GM12878 (cell line): Measurements from ENCODE around the gene NEURL3. TPM values are rescaled to one million over a fixed set of nuclear protein-coding genes. Genes with fewer than 3 reads are reported as not detected.

ENCODE experiments used
- ASH2L ChIP-seq: fragments of 300-600, 200-600 bp; sonication (generic); IDR thresholded peaks from 2 replicates; pipeline ENCODE4 v1.6.1; 2017; ENCODE audit warnings: low read depth, mild to moderate bottlenecking, borderline replicate concordance
- HDAC2 ChIP-seq: fragments of 200-600 bp; sonication (generic); IDR thresholded peaks from 2 replicates; pipeline ENCODE4 v1.6.1; 2017
- HDGF ChIP-seq: fragments of 450-650 bp; IDR thresholded peaks from 2 replicates; pipeline ENCODE4 v1.6.1; 2016; ENCODE audit warnings: antibody characterized with exemption
- JUNB ChIP-seq: IDR thresholded peaks from 2 replicates; pipeline ENCODE4 v1.6.1; 2016; ENCODE audit warnings: antibody characterized with exemption, mild to moderate bottlenecking
- MEF2B ChIP-seq: fragments of 450-650 bp; IDR thresholded peaks from 2 replicates; pipeline ENCODE4 v1.6.1; 2018; ENCODE audit warnings: mild to moderate bottlenecking, moderate library complexity; ENCODE audit not compliant: partially characterized antibody, poor library complexity, severe bottlenecking
- MXI1 ChIP-seq: fragments of 150-350 bp; IDR thresholded peaks from 2 replicates; pipeline ENCODE4 v1.6.1; 2011; ENCODE audit warnings: low read depth, mild to moderate bottlenecking, inconsistent platforms, low read length, improper control_type of control experiment
- NFXL1 ChIP-seq: fragments of 450-650 bp; IDR thresholded peaks from 2 replicates; pipeline ENCODE4 v1.6.1; 2017; ENCODE audit warnings: antibody characterized with exemption, mild to moderate bottlenecking, borderline replicate concordance
- NR2C1 ChIP-seq: fragments of 450-650 bp; IDR thresholded peaks from 2 replicates; pipeline ENCODE4 v1.6.1; 2017; ENCODE audit warnings: antibody characterized with exemption, mild to moderate bottlenecking, moderate library complexity
- NR2F1 ChIP-seq: fragments of 450-650 bp; conservative IDR thresholded peaks from 2 replicates; pipeline ENCODE4 v1.6.1; 2017; ENCODE audit warnings: mild to moderate bottlenecking
- STAT1 ChIP-seq: fragments of 450-650 bp; conservative IDR thresholded peaks from 2 replicates; pipeline ENCODE4 v1.6.1; 2014; ENCODE audit warnings: antibody characterized with exemption, mild to moderate bottlenecking
- SUZ12 ChIP-seq: fragments of 200-600 bp; sonication (generic); IDR thresholded peaks from one replicate; pipeline ENCODE4 v1.6.1; 2018; ENCODE audit warnings: antibody characterized with exemption, mild to moderate bottlenecking; ENCODE audit not compliant: unreplicated experiment
- ZBED1 ChIP-seq: IDR thresholded peaks from 2 replicates; pipeline ENCODE4 v1.6.1; 2016; ENCODE audit warnings: borderline replicate concordance
- ZNF217 ChIP-seq: fragments of 450-650 bp; IDR thresholded peaks from 2 replicates; pipeline ENCODE4 v1.6.1; 2017; ENCODE audit warnings: antibody characterized with exemption, mild to moderate bottlenecking
- ZNF384 ChIP-seq: IDR thresholded peaks from 2 replicates; pipeline ENCODE4 v1.6.1; 2012; ENCODE audit warnings: low read depth, mild to moderate bottlenecking, low read length, improper control_type of control experiment, borderline replicate concordance
- polyA plus RNA-seq, 11 experiments: library from polyadenylated mRNA; depleted of rRNA in 4 of 11; unstranded in 6 of 11; stranded (reverse) in 5 of 11; fragments of >200 nt; fragmentation: Nextera tagmentation in 4 of 11; fragmentation: Illumina TruSeq in 1 of 11; extraction: Ambion mirVana in 4 of 11; extraction: Trizol in 1 of 11; gene quantifications; 1 replicate in 1 of 11; 2 replicates in 10 of 11; pipeline versions ENCODE4 v1.2.1 to v1.2.3, GENCODE V29; 2011 to 2016; ENCODE audit warnings: inconsistent platforms in 2 of 11, missing spikeins in 2 of 11, low read depth in 1 of 11
- total RNA-seq, 4 experiments: library from RNA; depleted of rRNA in 3 of 4; stranded (reverse); fragments of >200 nt in 3 of 4; fragmentation: Illumina TruSeq in 1 of 4; extraction: Trizol in 1 of 4; gene quantifications; 2 replicates each; pipeline versions ENCODE4 v1.2.1 to v1.2.3, GENCODE V29; 2013 to 2021
- TF ChIP-seq, protein P1 (sequence below): fragments of 450-650 bp; IDR thresholded peaks from 2 replicates; pipeline ENCODE4 v1.6.1; 2017; ENCODE audit warnings: mild to moderate bottlenecking, moderate library complexity
- TF ChIP-seq, protein P2 (sequence below): fragments of 450-650 bp; IDR thresholded peaks from 2 replicates; pipeline ENCODE4 v1.6.1; 2017; ENCODE audit warnings: mild to moderate bottlenecking, moderate library complexity
- TF ChIP-seq, protein P3 (sequence below): fragments of 450-650 bp; formaldehyde crosslinking; IDR thresholded peaks from 2 replicates; pipeline ENCODE4 v1.4.0; 2022; ENCODE audit warnings: mild to moderate bottlenecking, moderate library complexity
- TF ChIP-seq, protein P4 (sequence below): IDR thresholded peaks from 2 replicates; pipeline ENCODE4 v1.6.1; 2012; ENCODE audit warnings: low read depth, low read length, improper control_type of control experiment

NEURL3 gene
- total and polyA plus RNA-seq, 10 of the 15 experiments (the other 5 are each of a cell fraction or from before 2014, with no cell fraction given) = 0.03 to 6.3 (median 0.47) TPM

DNA sequence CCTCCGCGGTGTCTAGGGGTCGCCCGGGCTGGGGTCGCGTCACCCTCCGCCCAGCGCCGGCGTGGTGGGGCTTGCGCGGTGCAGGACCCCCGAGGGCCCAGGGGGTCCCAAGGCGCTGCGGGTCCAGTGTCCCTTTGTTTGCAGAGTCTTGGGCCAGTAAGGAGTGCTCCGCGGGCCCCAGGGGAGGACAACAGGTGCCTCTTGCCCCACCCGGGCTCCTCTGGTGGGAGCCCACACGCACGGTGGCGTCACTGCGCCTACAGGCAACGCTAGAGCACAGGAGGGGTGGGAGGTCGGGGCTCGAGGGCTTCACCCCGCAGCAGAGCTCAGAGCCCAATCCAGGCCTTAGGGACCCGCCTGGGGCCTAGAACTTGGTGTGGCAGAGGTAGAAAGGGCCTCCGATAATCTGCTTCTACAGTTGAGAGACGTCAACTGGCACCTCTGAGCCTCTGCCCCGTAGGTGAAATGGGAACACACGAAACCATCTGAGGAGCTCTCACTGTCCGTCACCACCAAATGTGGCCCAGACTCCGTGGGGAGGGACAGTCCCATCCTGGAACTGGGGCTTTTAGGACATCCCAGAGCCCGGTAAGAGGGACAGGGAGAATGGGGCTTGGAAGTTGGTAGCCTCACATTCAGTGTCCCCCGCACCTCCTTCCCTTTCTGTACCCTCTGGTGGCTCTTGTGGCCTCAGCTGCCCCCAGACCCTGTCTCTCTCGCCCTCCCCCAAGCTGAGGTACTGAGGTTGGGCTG, 32.8 kb upstream of the NEURL3 start (continued):
- TF ChIP-seq, protein P1, sequence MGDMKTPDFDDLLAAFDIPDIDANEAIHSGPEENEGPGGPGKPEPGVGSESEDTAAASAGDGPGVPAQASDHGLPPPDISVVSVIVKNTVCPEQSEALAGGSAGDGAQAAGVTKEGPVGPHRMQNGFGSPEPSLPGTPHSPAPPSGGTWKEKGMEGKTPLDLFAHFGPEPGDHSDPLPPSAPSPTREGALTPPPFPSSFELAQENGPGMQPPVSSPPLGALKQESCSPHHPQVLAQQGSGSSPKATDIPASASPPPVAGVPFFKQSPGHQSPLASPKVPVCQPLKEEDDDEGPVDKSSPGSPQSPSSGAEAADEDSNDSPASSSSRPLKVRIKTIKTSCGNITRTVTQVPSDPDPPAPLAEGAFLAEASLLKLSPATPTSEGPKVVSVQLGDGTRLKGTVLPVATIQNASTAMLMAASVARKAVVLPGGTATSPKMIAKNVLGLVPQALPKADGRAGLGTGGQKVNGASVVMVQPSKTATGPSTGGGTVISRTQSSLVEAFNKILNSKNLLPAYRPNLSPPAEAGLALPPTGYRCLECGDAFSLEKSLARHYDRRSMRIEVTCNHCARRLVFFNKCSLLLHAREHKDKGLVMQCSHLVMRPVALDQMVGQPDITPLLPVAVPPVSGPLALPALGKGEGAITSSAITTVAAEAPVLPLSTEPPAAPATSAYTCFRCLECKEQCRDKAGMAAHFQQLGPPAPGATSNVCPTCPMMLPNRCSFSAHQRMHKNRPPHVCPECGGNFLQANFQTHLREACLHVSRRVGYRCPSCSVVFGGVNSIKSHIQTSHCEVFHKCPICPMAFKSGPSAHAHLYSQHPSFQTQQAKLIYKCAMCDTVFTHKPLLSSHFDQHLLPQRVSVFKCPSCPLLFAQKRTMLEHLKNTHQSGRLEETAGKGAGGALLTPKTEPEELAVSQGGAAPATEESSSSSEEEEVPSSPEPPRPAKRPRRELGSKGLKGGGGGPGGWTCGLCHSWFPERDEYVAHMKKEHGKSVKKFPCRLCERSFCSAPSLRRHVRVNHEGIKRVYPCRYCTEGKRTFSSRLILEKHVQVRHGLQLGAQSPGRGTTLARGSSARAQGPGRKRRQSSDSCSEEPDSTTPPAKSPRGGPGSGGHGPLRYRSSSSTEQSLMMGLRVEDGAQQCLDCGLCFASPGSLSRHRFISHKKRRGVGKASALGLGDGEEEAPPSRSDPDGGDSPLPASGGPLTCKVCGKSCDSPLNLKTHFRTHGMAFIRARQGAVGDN = peak; percentile 62; the same call in 1 of the 2 replicates
- TF ChIP-seq, protein P2, sequence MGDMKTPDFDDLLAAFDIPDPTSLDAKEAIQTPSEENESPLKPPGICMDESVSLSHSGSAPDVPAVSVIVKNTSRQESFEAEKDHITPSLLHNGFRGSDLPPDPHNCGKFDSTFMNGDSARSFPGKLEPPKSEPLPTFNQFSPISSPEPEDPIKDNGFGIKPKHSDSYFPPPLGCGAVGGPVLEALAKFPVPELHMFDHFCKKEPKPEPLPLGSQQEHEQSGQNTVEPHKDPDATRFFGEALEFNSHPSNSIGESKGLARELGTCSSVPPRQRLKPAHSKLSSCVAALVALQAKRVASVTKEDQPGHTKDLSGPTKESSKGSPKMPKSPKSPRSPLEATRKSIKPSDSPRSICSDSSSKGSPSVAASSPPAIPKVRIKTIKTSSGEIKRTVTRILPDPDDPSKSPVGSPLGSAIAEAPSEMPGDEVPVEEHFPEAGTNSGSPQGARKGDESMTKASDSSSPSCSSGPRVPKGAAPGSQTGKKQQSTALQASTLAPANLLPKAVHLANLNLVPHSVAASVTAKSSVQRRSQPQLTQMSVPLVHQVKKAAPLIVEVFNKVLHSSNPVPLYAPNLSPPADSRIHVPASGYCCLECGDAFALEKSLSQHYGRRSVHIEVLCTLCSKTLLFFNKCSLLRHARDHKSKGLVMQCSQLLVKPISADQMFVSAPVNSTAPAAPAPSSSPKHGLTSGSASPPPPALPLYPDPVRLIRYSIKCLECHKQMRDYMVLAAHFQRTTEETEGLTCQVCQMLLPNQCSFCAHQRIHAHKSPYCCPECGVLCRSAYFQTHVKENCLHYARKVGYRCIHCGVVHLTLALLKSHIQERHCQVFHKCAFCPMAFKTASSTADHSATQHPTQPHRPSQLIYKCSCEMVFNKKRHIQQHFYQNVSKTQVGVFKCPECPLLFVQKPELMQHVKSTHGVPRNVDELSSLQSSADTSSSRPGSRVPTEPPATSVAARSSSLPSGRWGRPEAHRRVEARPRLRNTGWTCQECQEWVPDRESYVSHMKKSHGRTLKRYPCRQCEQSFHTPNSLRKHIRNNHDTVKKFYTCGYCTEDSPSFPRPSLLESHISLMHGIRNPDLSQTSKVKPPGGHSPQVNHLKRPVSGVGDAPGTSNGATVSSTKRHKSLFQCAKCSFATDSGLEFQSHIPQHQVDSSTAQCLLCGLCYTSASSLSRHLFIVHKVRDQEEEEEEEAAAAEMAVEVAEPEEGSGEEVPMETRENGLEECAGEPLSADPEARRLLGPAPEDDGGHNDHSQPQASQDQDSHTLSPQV = no peak
- TF ChIP-seq ZBED1 (no peak), ZNF217 (no peak), SUZ12 (no peak), HDGF (no peak), ASH2L (no peak), MXI1 (0 out of 2 replicates have a peak, but pooled peaks have one; percentile 33), STAT1 (no peak), JUNB (no peak), NR2F1 (no peak; the same call in 1 of the 2 replicates), NFXL1 (peak; percentile 52; the same call in 1 of the 2 replicates), HDAC2 (no peak), ZNF384 (no peak), NR2C1 (no peak), MEF2B (peak; percentile 47)
- TF ChIP-seq, protein P3, sequence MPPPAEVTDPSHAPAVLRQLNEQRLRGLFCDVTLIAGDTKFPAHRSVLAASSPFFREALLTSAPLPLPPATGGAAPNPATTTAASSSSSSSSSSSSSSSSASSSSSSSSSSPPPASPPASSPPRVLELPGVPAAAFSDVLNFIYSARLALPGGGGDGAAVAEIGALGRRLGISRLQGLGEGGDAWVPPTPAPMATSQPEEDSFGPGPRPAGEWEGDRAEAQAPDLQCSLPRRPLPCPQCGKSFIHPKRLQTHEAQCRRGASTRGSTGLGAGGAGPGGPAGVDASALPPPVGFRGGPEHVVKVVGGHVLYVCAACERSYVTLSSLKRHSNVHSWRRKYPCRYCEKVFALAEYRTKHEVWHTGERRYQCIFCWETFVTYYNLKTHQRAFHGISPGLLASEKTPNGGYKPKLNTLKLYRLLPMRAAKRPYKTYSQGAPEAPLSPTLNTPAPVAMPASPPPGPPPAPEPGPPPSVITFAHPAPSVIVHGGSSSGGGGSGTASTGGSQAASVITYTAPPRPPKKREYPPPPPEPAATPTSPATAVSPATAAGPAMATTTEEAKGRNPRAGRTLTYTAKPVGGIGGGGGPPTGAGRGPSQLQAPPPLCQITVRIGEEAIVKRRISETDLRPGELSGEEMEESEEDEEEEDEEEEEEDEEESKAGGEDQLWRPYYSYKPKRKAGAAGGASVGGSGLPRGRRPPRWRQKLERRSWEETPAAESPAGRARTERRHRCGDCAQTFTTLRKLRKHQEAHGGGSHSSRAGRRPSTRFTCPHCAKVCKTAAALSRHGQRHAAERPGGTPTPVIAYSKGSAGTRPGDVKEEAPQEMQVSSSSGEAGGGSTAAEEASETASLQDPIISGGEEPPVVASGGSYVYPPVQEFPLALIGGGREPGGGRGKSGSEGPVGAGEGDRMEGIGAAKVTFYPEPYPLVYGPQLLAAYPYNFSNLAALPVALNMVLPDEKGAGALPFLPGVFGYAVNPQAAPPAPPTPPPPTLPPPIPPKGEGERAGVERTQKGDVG (CRISPR knock-in tag) = no peak
- TF ChIP-seq, protein P4, sequence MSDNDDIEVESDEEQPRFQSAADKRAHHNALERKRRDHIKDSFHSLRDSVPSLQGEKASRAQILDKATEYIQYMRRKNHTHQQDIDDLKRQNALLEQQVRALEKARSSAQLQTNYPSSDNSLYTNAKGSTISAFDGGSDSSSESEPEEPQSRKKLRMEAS = no peak
